ENCODE measurements around the gene SLC40A1.

DNA sequence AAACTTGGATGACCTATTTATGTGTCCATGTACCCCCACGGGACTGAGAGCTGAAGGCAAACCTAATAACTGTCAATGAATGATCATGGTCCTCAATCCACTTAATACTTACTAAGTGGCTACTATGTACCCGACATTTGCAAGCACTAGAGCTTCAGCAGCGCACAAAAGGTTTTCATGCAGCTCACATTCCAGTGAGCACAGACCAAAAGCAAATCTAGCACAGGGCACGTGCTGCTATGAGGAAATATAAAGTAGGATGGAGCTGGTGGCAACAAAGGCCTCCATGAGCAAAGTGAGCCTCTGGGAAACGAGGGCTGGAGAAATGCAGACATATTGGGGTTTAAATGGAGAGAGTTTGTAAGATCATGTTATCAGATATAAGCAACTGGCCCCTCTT, 3.5 kb downstream of the SLC40A1 start:
- TF ChIP-seq MYC (IDR thresholded peaks at IDR 0.05; ENCODE audit: low read depth, low read length) (no peak), POLR2A (IDR thresholded peaks at IDR 0.05; ENCODE audit: extremely low read depth, insufficient read length) (no peak)
- TF ChIP-seq, protein P1, sequence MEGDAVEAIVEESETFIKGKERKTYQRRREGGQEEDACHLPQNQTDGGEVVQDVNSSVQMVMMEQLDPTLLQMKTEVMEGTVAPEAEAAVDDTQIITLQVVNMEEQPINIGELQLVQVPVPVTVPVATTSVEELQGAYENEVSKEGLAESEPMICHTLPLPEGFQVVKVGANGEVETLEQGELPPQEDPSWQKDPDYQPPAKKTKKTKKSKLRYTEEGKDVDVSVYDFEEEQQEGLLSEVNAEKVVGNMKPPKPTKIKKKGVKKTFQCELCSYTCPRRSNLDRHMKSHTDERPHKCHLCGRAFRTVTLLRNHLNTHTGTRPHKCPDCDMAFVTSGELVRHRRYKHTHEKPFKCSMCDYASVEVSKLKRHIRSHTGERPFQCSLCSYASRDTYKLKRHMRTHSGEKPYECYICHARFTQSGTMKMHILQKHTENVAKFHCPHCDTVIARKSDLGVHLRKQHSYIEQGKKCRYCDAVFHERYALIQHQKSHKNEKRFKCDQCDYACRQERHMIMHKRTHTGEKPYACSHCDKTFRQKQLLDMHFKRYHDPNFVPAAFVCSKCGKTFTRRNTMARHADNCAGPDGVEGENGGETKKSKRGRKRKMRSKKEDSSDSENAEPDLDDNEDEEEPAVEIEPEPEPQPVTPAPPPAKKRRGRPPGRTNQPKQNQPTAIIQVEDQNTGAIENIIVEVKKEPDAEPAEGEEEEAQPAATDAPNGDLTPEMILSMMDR (IDR thresholded peaks at IDR 0.05; ENCODE audit: low read depth, low read length): no peak
- TF ChIP-seq, protein P2, sequence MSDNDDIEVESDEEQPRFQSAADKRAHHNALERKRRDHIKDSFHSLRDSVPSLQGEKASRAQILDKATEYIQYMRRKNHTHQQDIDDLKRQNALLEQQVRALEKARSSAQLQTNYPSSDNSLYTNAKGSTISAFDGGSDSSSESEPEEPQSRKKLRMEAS (IDR thresholded peaks at IDR 0.05; ENCODE audit: low read depth, low read length): no peak

All from NB4 (cell line).